ENCODE measurements around the gene COX8C.
"Not testable (repeated sequence)": the region's sequence is repeated elsewhere in the genome, so short reads cannot be mapped to it uniquely, and the experiment has no call there.

COX8C gene

DNA sequence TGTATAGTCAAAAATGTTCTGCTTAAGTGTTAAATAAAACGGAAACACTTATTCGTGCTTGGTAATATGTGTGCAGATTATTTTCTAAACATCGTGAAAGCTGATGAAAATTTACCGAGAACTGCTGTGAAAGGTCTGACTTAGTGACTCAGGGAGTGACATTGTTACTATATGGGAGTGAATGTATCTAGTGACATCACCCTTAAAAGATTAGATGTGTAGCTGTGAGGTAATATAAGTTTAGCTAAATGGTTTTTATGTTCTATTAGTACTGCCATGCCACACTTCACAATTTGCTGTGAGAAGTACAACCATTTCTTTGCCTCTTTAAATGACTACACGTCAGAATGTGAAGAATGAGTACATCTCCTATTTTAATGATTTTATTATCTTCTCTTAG lies 1.3 kb downstream of the COX8C start:
- no peak overlapping the region for H2AFZ ChIP-seq (ENCODE audit: low read length)
- H2BK120ac ChIP-seq (ENCODE audit: low read depth, low read length), result no peak overlapping the region
- H3K79me1 ChIP-seq (ENCODE audit: low read depth, low read length), result peaks cover 4% of the 10 kb centered on the region
- no peak overlapping the region for H3K23ac ChIP-seq (ENCODE audit: low read depth, low read length, poor library complexity)
- H2BK12ac ChIP-seq (ENCODE audit: low read length), result no peak overlapping the region
- no CpG with 5 or more reads among the region's 5 CpGs for WGBS, 2 donors (ENCODE audit: extremely low coverage in 2 of 2, insufficient read length in 2 of 2, insufficient replicate concordance in 1 of 2)
- no peak overlapping the region for H4K91ac ChIP-seq (ENCODE audit: low read depth, low read length, poor library complexity)
- DNase-seq (ENCODE audit: low spot score), result no peak
- H4K8ac ChIP-seq (ENCODE audit: low read depth, low read length), result no peak overlapping the region
- H3K18ac ChIP-seq (ENCODE audit: low read length), result no peak overlapping the region
- H3K9me3 ChIP-seq (replicated peaks in 1 of 2; ENCODE audit: control insufficient read depth in 2 of 2, insufficient read depth in 1 of 2, low read depth in 1 of 2, low read length in 2 of 2), result peaks cover 0 to 5% of the 10 kb centered on the region in 2 donors
- no peak overlapping the region for H2AK5ac ChIP-seq (ENCODE audit: low read depth, low read length)
- no peaks in the 10 kb centered on the region for H3K27me3 ChIP-seq (ENCODE audit: control insufficient read depth in 3 of 3, insufficient read depth in 3 of 3, low read depth in 1 of 3, low read length in 3 of 3)
- H2BK15ac ChIP-seq (ENCODE audit: low read length), result no peak overlapping the region
- H2BK5ac ChIP-seq (ENCODE audit: low read length), result no peak overlapping the region
- H3K4ac ChIP-seq (ENCODE audit: low read length), result no peak overlapping the region
- no peaks in the 10 kb centered on the region for H3K36me3 ChIP-seq (replicated peaks in 1 of 2; ENCODE audit: control insufficient read depth in 2 of 2, insufficient read depth in 2 of 2, low read length in 2 of 2)
- H3K4me3 ChIP-seq (ENCODE audit: low read length in 2 of 2), result no peak overlapping the region
- no peak overlapping the region for H3K14ac ChIP-seq (ENCODE audit: low read length)
- H3K4me1 ChIP-seq (ENCODE audit: control insufficient read depth in 2 of 2, insufficient read depth in 1 of 2, low read depth in 1 of 2, low read length in 2 of 2), result peaks cover 6 to 7% of the 10 kb centered on the region in 2 donors
- H3K9ac ChIP-seq (ENCODE audit: low read depth, low read length, poor library complexity), result no peak overlapping the region
- no peak overlapping the region for H3K4me2 ChIP-seq (ENCODE audit: insufficient read depth, low read length, poor library complexity, severe bottlenecking)
- H3K27ac ChIP-seq (replicated peaks; ENCODE audit: low read length), result no peak overlapping the region

DNA sequence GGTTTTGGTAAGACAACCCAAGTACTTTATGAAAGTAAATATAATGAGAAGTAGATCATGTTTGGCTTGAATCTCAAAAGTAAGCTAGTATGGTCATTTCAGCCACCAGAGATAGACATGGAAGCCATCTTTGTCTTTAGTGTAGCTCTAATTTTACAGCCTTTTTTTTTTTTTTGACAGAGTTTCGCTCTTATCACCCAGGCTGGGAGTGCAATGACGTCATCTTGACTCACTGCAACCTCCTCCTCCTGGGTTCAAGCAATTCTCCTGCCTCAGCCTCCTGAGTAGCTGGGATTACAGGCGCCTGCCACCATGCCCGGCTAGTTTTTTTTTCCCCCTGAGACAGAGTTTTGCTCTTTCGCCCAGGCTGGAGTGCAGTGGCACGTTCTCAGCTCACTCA lies 7.9 kb downstream of the COX8C start:
- not testable (repeated sequence) for H2BK120ac ChIP-seq (ENCODE audit: low read depth, low read length); H3K79me1 ChIP-seq (ENCODE audit: low read depth, low read length); H2BK12ac ChIP-seq (ENCODE audit: low read length); H2AFZ ChIP-seq (ENCODE audit: low read length); H3K4me3 ChIP-seq (ENCODE audit: low read length in 2 of 2); H2BK5ac ChIP-seq (ENCODE audit: low read length); H4K91ac ChIP-seq (ENCODE audit: low read depth, low read length, poor library complexity); H3K9me3 ChIP-seq (replicated peaks in 1 of 2; ENCODE audit: control insufficient read depth in 2 of 2, insufficient read depth in 1 of 2, low read depth in 1 of 2, low read length in 2 of 2); H3K27me3 ChIP-seq (ENCODE audit: control insufficient read depth in 3 of 3, insufficient read depth in 3 of 3, low read depth in 1 of 3, low read length in 3 of 3); H3K36me3 ChIP-seq (replicated peaks in 1 of 2; ENCODE audit: control insufficient read depth in 2 of 2, insufficient read depth in 2 of 2, low read length in 2 of 2); H3K23ac ChIP-seq (ENCODE audit: low read depth, low read length, poor library complexity); H3K4me1 ChIP-seq (ENCODE audit: control insufficient read depth in 2 of 2, insufficient read depth in 1 of 2, low read depth in 1 of 2, low read length in 2 of 2); H3K4ac ChIP-seq (ENCODE audit: low read length); H2AK5ac ChIP-seq (ENCODE audit: low read depth, low read length); H3K18ac ChIP-seq (ENCODE audit: low read length); H3K4me2 ChIP-seq (ENCODE audit: insufficient read depth, low read length, poor library complexity, severe bottlenecking); H4K8ac ChIP-seq (ENCODE audit: low read depth, low read length); H3K14ac ChIP-seq (ENCODE audit: low read length); H3K9ac ChIP-seq (ENCODE audit: low read depth, low read length, poor library complexity); H3K27ac ChIP-seq (replicated peaks; ENCODE audit: low read length); DNase-seq (ENCODE audit: low spot score); H2BK15ac ChIP-seq (ENCODE audit: low read length)
- WGBS, 2 donors (ENCODE audit: extremely low coverage in 2 of 2, insufficient read length in 2 of 2, insufficient replicate concordance in 1 of 2), result no CpG with 5 or more reads among the region's 6 CpGs

DNA sequence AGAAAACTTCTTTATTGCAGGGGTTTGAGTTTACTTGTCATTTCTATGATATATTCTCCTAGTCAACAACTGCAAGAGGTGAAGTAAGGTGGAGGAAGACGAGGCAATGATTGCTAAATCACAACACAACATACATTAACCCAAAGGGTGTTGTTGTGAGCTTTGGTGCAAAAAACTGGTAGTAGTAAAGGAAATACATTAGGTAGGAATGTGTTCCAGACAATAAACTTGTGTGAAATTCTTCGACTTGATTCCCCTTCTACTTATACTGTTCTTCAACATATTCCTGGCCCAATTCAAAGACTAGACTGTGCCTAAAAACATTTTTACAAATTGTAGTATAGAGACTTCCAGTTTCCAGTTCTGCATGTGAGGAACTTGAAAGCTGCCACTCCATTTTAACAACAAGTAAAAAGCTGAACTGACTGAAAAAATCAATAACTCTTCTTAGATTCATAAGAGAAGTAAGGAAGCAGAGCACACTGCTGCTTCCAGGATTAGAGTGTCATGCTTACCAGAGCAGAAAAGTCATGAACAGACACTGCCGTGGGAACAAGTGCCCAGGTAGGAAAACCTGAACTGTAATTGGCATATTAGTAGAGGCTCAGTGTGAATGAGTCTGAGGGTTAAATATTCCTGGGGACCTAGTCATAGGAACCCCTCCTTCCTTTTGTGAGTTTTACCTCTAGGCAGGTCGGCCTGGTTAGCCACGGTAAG lies 22.2 kb downstream of the COX8C start:
- Histone ChIP-seq H3K4ac (ENCODE audit: low read length) (no peak overlapping the region), H2AFZ (ENCODE audit: low read length) (no peak overlapping the region), H3K4me3 (ENCODE audit: low read length in 2 of 2) (no peak overlapping the region), H4K8ac (ENCODE audit: low read depth, low read length) (no peak overlapping the region), H3K4me2 (ENCODE audit: insufficient read depth, low read length, poor library complexity, severe bottlenecking) (no peak overlapping the region), H2BK12ac (ENCODE audit: low read length) (no peak overlapping the region), H3K23ac (ENCODE audit: low read depth, low read length, poor library complexity) (no peak overlapping the region), H2BK120ac (ENCODE audit: low read depth, low read length) (no peak overlapping the region), H3K14ac (ENCODE audit: low read length) (no peak overlapping the region), H3K18ac (ENCODE audit: low read length) (no peak overlapping the region), H2BK5ac (ENCODE audit: low read length) (no peak overlapping the region), H3K79me1 (ENCODE audit: low read depth, low read length) (no peaks in the 10 kb centered on the region), H2AK5ac (ENCODE audit: low read depth, low read length) (no peak overlapping the region), H3K27me3 (ENCODE audit: control insufficient read depth in 3 of 3, insufficient read depth in 3 of 3, low read depth in 1 of 3, low read length in 3 of 3) (no peaks in the 10 kb centered on the region), H3K4me1 (ENCODE audit: control insufficient read depth in 2 of 2, insufficient read depth in 1 of 2, low read depth in 1 of 2, low read length in 2 of 2) (no peaks in the 10 kb centered on the region), H4K91ac (ENCODE audit: low read depth, low read length, poor library complexity) (no peak overlapping the region), H3K9me3 (replicated peaks in 1 of 2; ENCODE audit: control insufficient read depth in 2 of 2, insufficient read depth in 1 of 2, low read depth in 1 of 2, low read length in 2 of 2) (no peaks in the 10 kb centered on the region), H3K9ac (ENCODE audit: low read depth, low read length, poor library complexity) (no peak overlapping the region), H2BK15ac (ENCODE audit: low read length) (no peak overlapping the region), H3K27ac (replicated peaks; ENCODE audit: low read length) (no peak overlapping the region), H3K36me3 (replicated peaks in 1 of 2; ENCODE audit: control insufficient read depth in 2 of 2, insufficient read depth in 2 of 2, low read length in 2 of 2) (no peaks in the 10 kb centered on the region)
- no CpG with 5 or more reads among the region's 5 CpGs for WGBS, 2 donors (ENCODE audit: extremely low coverage in 2 of 2, insufficient read length in 2 of 2, insufficient replicate concordance in 1 of 2)
- DNase-seq (ENCODE audit: low spot score), result no peak

DNA sequence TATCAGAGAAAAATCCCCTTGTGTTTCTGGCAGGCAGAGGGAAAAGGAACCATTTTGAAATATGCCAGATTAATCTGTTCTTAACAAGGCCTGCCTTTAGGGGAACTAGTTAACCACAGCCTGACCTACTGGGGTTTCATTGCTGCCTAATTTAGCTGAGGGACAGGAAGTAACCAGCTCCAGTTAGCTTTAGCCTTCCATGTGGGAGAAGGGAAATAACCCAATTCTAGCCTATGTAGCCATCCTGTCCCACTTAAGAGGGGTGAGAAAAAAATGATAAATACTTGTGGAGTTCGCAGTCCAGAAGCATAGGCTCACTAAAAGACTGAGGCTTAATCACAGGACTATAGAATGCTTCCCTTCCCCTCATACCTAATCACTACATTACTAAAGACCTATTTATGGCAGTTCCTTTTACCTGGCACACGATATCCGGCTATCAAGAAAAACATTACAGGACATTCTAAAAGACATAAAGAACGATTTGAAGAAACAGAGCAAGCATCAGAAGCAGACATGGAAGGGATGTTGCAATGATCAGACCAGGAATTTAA lies 22.8 kb downstream of the COX8C start:
- Histone ChIP-seq H4K8ac (ENCODE audit: low read depth, low read length) (no peak overlapping the region), H2BK120ac (ENCODE audit: low read depth, low read length) (no peak overlapping the region), H2BK5ac (ENCODE audit: low read length) (no peak overlapping the region), H2BK12ac (ENCODE audit: low read length) (no peak overlapping the region), H3K27ac (replicated peaks; ENCODE audit: low read length) (no peak overlapping the region), H3K4me2 (ENCODE audit: insufficient read depth, low read length, poor library complexity, severe bottlenecking) (no peak overlapping the region), H3K4me1 (ENCODE audit: control insufficient read depth in 2 of 2, insufficient read depth in 1 of 2, low read depth in 1 of 2, low read length in 2 of 2) (no peaks in the 10 kb centered on the region), H3K9me3 (replicated peaks in 1 of 2; ENCODE audit: control insufficient read depth in 2 of 2, insufficient read depth in 1 of 2, low read depth in 1 of 2, low read length in 2 of 2) (no peaks in the 10 kb centered on the region), H3K79me1 (ENCODE audit: low read depth, low read length) (no peaks in the 10 kb centered on the region), H4K91ac (ENCODE audit: low read depth, low read length, poor library complexity) (no peak overlapping the region), H2BK15ac (ENCODE audit: low read length) (no peak overlapping the region), H3K14ac (ENCODE audit: low read length) (no peak overlapping the region), H3K4ac (ENCODE audit: low read length) (no peak overlapping the region), H3K36me3 (replicated peaks in 1 of 2; ENCODE audit: control insufficient read depth in 2 of 2, insufficient read depth in 2 of 2, low read length in 2 of 2) (no peaks in the 10 kb centered on the region), H2AK5ac (ENCODE audit: low read depth, low read length) (no peak overlapping the region), H3K4me3 (ENCODE audit: low read length in 2 of 2) (no peak overlapping the region), H3K18ac (ENCODE audit: low read length) (no peak overlapping the region), H3K27me3 (ENCODE audit: control insufficient read depth in 3 of 3, insufficient read depth in 3 of 3, low read depth in 1 of 3, low read length in 3 of 3) (no peaks in the 10 kb centered on the region), H3K9ac (ENCODE audit: low read depth, low read length, poor library complexity) (no peak overlapping the region), H2AFZ (ENCODE audit: low read length) (no peak overlapping the region), H3K23ac (ENCODE audit: low read depth, low read length, poor library complexity) (no peak overlapping the region)
- no peak for DNase-seq (ENCODE audit: low spot score)
- no CpG with 5 or more reads among the region's 4 CpGs for WGBS, 2 donors (ENCODE audit: extremely low coverage in 2 of 2, insufficient read length in 2 of 2, insufficient replicate concordance in 1 of 2)
